CD14-positive monocyte (primary cell): ENCODE data around the gene CYFIP2. TPM values are rescaled to one million over a fixed set of nuclear protein-coding genes. Genes with fewer than 3 reads are reported as not detected.

Source experiments
- DNase-seq, 3 donors: peaks; one replicate each; pipeline ENCODE4 v3.0.0-alpha.2; 2011 to 2022
- H2AFZ ChIP-seq: 2 replicates; pipeline ENCODE4 v1.6.0; 2012; ENCODE audit warnings: mild to moderate bottlenecking, low read depth, low read length, inconsistent platforms; ENCODE audit not compliant: insufficient read depth, poor library complexity, severe bottlenecking
- H3K27ac ChIP-seq, 2 donors: 1 replicate in 1 of 2; 2 replicates in 1 of 2; pipeline ENCODE4 v1.5.1; 2012 to 2013; ENCODE audit warnings: low read length in 2 of 2, control low read depth in 1 of 2, inconsistent platforms in 1 of 2, low read depth in 1 of 2, mild to moderate bottlenecking in 1 of 2
- H3K27me3 ChIP-seq, 2 donors: one replicate each; pipeline versions ENCODE4 v1.6.0 to v1.6.1; 2011 to 2013; ENCODE audit warnings: low read length in 2 of 2; ENCODE audit not compliant: control insufficient read depth in 2 of 2, insufficient read depth in 2 of 2
- H3K36me3 ChIP-seq, 2 donors: replicated peaks in 1 of 2; 1 replicate in 1 of 2; 2 replicates in 1 of 2; pipeline versions ENCODE4 v1.5.1 to v1.6.1; 2012 to 2013; ENCODE audit warnings: low read length in 2 of 2, control low read depth in 1 of 2, inconsistent platforms in 1 of 2, mild to moderate bottlenecking in 1 of 2; ENCODE audit not compliant: insufficient read depth in 2 of 2, control insufficient read depth in 1 of 2
- H3K4me1 ChIP-seq, 2 donors: 1 replicate in 1 of 2; 2 replicates in 1 of 2; pipeline versions ENCODE4 v1.5.1 to v1.6.1; 2012 to 2013; ENCODE audit warnings: low read length in 2 of 2, control low read depth in 1 of 2, inconsistent platforms in 1 of 2, mild to moderate bottlenecking in 1 of 2, moderate library complexity in 1 of 2; ENCODE audit not compliant: insufficient read depth in 2 of 2, control insufficient read depth in 1 of 2
- H3K4me2 ChIP-seq: replicated peaks from 2 replicates; pipeline ENCODE3; 2012; ENCODE audit warnings: low read length, moderate library complexity, mild to moderate bottlenecking; ENCODE audit not compliant: poor library complexity, severe bottlenecking; ENCODE audit errors: extremely low read depth
- H3K4me3 ChIP-seq, 3 experiments: fragments of 200-600 bp in 1 of 3; sonication (generic) in 1 of 3; replicated peaks in 1 of 3; 1 replicate in 2 of 3; 2 replicates in 1 of 3; pipeline ENCODE4 v1.5.1; 2011 to 2013; ENCODE audit warnings: low read length in 3 of 3, mild to moderate bottlenecking in 3 of 3, control low read depth in 2 of 3, low read depth in 2 of 3, inconsistent platforms in 1 of 3, moderate library complexity in 1 of 3
- H3K79me2 ChIP-seq: 2 replicates; pipeline ENCODE4 v1.6.0; 2012; ENCODE audit warnings: mild to moderate bottlenecking, control low read depth, inconsistent platforms, low read length, moderate library complexity; ENCODE audit not compliant: insufficient read depth
- H3K9ac ChIP-seq: 2 replicates; pipeline ENCODE4 v1.6.0; 2017; ENCODE audit warnings: low read length, mild to moderate bottlenecking; ENCODE audit not compliant: insufficient read depth, poor library complexity, severe bottlenecking
- H3K9me3 ChIP-seq, 2 donors: replicated peaks in 1 of 2; 1 replicate in 1 of 2; 2 replicates in 1 of 2; pipeline versions ENCODE4 v1.5.1 to v1.6.1; 2012 to 2013; ENCODE audit warnings: low read length in 2 of 2, control low read depth in 1 of 2; ENCODE audit not compliant: control insufficient read depth in 1 of 2, insufficient read depth in 1 of 2
- H4K20me1 ChIP-seq: 2 replicates; pipeline ENCODE4 v1.6.0; 2012; ENCODE audit warnings: mild to moderate bottlenecking, low read length, control low read depth, moderate library complexity; ENCODE audit not compliant: insufficient read depth
- H3K27ac Mint-ChIP-seq, 7 donors: one replicate each; pipeline ENCODE4 v1.8.0; 2020; ENCODE audit warnings: mild to moderate bottlenecking in 7 of 7, mixed read lengths in 7 of 7, moderate library complexity in 6 of 7, inconsistent platforms in 2 of 7
- H3K27me3 Mint-ChIP-seq, 3 donors: one replicate each; pipeline ENCODE4 v1.8.0; 2021 to 2022; ENCODE audit warnings: low read depth in 3 of 3, mild to moderate bottlenecking in 3 of 3, mixed read lengths in 3 of 3, moderate library complexity in 3 of 3, inconsistent platforms in 1 of 3
- H3K36me3 Mint-ChIP-seq, 2 donors: one replicate each; pipeline ENCODE4 v1.8.0; 2020; ENCODE audit warnings: mixed read lengths in 2 of 2, inconsistent platforms in 1 of 2, mild to moderate bottlenecking in 1 of 2
- H3K4me1 Mint-ChIP-seq: one replicate; pipeline ENCODE4 v1.8.0; 2020; ENCODE audit warnings: mild to moderate bottlenecking, mixed read lengths
- H3K4me3 Mint-ChIP-seq, 2 donors: one replicate each; pipeline ENCODE4 v1.8.0; 2020; ENCODE audit warnings: mild to moderate bottlenecking in 2 of 2, mixed read lengths in 2 of 2, moderate library complexity in 1 of 2
- H3K9me3 Mint-ChIP-seq, 7 donors: one replicate each; pipeline ENCODE4 v1.8.0; 2020 to 2022; ENCODE audit warnings: mixed read lengths in 7 of 7, mild to moderate bottlenecking in 6 of 7, moderate library complexity in 6 of 7, inconsistent platforms in 2 of 7
- CTCF ChIP-seq: fragments of 200-600 bp; IDR thresholded peaks from one replicate; pipeline ENCODE4 v1.8.0; 2022; ENCODE audit warnings: antibody characterized with exemption, mild to moderate bottlenecking
- WGBS: methylation state at CpG from one replicate; pipeline ENCODE4 v1.1.5; 2013; ENCODE audit warnings: missing lambda C conversion rate; ENCODE audit not compliant: insufficient coverage; 5-methylcytosine and 5-hydroxymethylcytosine counted together
- intact Hi-C, 2 donors: fragments of 100-400 bp; cut with micrococcal nuclease; formaldehyde crosslinking; loops; one replicate each; pipeline versions ENCODE4 v1.15.0 to v1.15.1; 2023
- polyA plus RNA-seq, 3 donors: library from polyadenylated mRNA; depleted of rRNA in 1 of 3; unstranded in 2 of 3; stranded (reverse) in 1 of 3; fragments of 300-500 nt in 2 of 3; fragments of >200 nt in 1 of 3; fragmentation: Illumina TruSeq in 2 of 3; gene quantifications; 1 replicate in 2 of 3; 2 replicates in 1 of 3; pipeline ENCODE4 v1.2.3, GENCODE V29; 2012 to 2021

CYFIP2 gene
- polyA plus RNA-seq, 3 donors: 33.6 to 45.6 (median 36.0) TPM

- no peaks in the 10 kb centered on the region for H3K9me3 ChIP-seq
Observed at GRCh38 chr5:157343842-157344790, 78.2 kb downstream of the CYFIP2 start.

More at GRCh38 chr5:157343842-157344790, 78.2 kb downstream of the CYFIP2 start:
- WGBS: 98% methylated on average over 11 of the region's 14 CpGs
- H3K4me3 Mint-ChIP-seq: no peak overlapping the region
- intact Hi-C loops: loop anchor here in 1 of 2 donors (10.0 kb wide), 1 partner anchor 71 kb away; no protein-coding TSS in a partner anchor
- Histone ChIP-seq H4K20me1 (no peaks in the 10 kb centered on the region), H3K4me2 (no peak overlapping the region), H3K4me1 (no peaks in the 10 kb centered on the region), H3K9ac (no peak overlapping the region), H3K4me3 (no peak overlapping the region), H3K27me3 (no peaks in the 10 kb centered on the region), H3K27ac (no peak overlapping the region), H3K79me2 (no peaks in the 10 kb centered on the region), H2AFZ (no peak overlapping the region), H3K36me3 (peaks cover 0 to 69% of the 10 kb centered on the region in 2 donors)
- H3K27me3 Mint-ChIP-seq: peaks cover 0 to 1% (median 0%) of the 10 kb centered on the region in 3 donors
- no peak for TF ChIP-seq CTCF
- H3K9me3 Mint-ChIP-seq: peaks cover 0 to 2% (median 0%) of the 10 kb centered on the region in 7 donors
- no peak for DNase-seq
- no peaks in the 10 kb centered on the region for H3K4me1 Mint-ChIP-seq
- H3K27ac Mint-ChIP-seq: no peak overlapping the region
- H3K36me3 Mint-ChIP-seq: peaks cover 43 to 55% of the 10 kb centered on the region in 2 donors
